Activated T-helper 9 cell treated with anti-CD3 and anti-CD28 coated beads, Interleukin-2, amount 50 U/mL, for 16 hours (primary cell): ENCODE measurements around the gene NVL.

Experiments used
- DNase-seq: peaks from one replicate; pipeline ENCODE4 v3.0.0-alpha.2; 2020; ENCODE audit warnings: low read depth

The NVL gene

GRCh38 chr1:224193319-224193966, 136.5 kb downstream of the NVL start:
- DNase-seq, result no peak

GRCh38 chr1:224192082-224192788, 137.7 kb downstream of the NVL start:
- DNase-seq, result no peak

- DNase-seq, result no peak
Observed at GRCh38 chr1:224189561-224189960, 140.4 kb downstream of the NVL start.

GRCh38 chr1:224188286-224188685, 141.7 kb downstream of the NVL start:
- no peak for DNase-seq

GRCh38 chr1:224185208-224185607, 144.8 kb downstream of the NVL start:
- no peak for DNase-seq

- peak; percentile 54 for DNase-seq
Observed at GRCh38 chr1:224183591-224184312, 146.2 kb downstream of the NVL start.

GRCh38 chr1:224182866-224183590, 146.9 kb downstream of the NVL start, which contains the start of gene DEGS1:
Gene DEGS1, plus strand, starts transcription at chr1:224183240. Its CDS starts 97 bp downstream, at chr1:224183337.
- peak; percentile 76 for DNase-seq

GRCh38 chr1:224182057-224182865, 147.7 kb downstream of the NVL start:
- DNase-seq, result peak; percentile 15

- DNase-seq, result no peak
Observed at GRCh38 chr1:224181453-224181810, 148.5 kb downstream of the NVL start.

GRCh38 chr1:224180783-224181452, 149.1 kb downstream of the NVL start:
- no peak for DNase-seq

- no peak for DNase-seq
Observed at GRCh38 chr1:224178894-224179293, 151.1 kb downstream of the NVL start.

- DNase-seq, result no peak
Observed at GRCh38 chr1:224177356-224177999, 152.5 kb downstream of the NVL start.
